HG03558 (cell line): ENCODE data around the gene BPTF.
"Not testable (repeated sequence)": the region's sequence is repeated elsewhere in the genome, so short reads cannot be mapped to it uniquely, and the experiment has no call there.

ENCODE experiments used
- ATAC-seq: cut with Tn5 transposase; IDR thresholded peaks from one replicate; pipeline ENCODE4 v1.9.1; 2021; ENCODE audit warnings: moderate number of reproducible peaks; ENCODE audit not compliant: unreplicated experiment; ENCODE audit errors: extremely low read depth

The BPTF gene

GRCh38 chr17:67831268-67831667, 6.0 kb downstream of the BPTF start:
- no peak for ATAC-seq

DNA sequence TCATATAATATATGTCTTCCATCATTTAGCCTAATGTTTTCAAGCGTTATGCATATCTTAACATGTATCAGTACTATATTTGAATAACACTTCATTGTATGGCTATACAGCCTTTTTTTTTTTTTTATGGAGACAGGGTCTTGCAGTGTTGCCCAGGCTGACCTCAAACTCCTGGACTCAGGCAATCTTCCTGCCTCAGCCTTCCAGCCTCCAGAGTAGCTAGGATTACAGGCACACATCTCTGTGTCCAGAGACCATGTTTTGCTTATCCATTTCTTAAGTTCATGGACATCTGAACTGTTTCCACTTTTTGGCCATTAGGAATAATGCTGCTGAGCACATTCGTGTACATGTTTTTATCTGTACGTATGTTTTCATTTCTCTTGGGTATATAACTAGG, 7.8 kb downstream of the BPTF start:
- ATAC-seq = no peak

DNA sequence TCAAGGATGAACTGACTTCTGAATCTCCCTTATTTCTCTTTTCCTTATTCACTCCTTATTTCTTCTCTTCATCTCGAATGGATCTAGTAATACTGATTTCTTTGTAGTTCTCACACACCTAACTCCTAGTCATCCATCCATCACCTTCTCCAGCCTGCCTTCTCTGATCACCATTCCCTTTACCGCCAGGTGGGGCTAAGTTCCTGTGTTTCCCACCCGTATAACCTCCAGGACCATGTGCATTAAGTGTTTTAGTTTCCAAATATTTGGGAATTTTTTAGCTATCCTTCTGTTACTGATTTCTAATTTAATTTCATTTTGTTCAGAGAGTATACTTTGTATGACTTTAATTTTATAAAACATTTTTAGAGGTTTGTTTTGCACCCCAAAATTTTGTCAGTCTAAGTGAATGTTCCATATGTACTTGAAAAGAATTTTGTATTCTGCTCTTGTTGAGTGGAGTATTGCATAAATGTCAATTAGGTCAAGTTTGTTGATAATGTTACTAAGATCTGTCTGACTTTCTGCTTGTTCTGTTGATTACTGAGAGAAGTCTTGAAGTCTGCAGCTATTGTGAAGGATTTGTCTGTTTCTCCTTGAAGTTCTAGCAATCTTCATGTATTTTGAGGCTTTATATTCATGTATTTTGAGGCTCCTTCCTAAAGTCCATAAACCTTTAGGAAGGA, 8.8 kb downstream of the BPTF start:
- ATAC-seq = no peak

GRCh38 chr17:67834634-67835033, 9.3 kb downstream of the BPTF start:
- ATAC-seq = no peak

DNA sequence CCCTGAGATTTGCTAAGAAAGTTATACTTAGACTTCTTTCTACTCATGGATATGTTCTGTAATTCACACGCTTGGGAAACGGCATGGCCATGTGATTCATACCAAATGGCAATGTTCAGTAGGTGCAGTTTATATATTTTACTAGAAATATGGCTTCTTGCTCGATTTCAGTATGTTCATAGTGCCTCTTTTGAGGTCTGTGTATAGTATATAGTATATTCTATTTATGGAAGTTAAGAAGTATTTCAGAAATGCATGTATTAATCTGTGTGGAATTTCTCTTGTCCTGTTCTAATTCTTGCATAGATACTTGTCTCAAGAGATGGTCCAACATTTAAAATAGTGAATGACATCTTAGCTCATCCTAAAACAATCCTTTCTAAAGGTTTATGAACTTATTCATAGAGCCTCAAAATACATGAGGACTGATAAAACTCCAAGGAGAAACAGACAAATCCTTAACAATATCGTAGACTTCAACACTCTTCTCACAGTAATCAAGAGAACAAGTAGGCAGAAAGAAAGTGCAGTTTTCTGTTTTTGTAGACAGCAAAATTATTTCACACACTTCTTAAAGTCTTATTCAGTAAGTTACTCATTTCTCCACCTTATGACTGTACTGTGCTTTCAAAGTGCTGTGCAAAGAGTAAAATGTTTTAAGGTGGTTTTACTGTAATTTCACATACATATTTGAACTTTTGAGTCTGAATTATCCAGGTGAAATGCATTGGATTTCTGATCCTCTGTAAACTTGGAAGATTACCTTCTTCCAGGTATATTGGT, 11.1 kb downstream of the BPTF start:
- ATAC-seq = no peak

DNA sequence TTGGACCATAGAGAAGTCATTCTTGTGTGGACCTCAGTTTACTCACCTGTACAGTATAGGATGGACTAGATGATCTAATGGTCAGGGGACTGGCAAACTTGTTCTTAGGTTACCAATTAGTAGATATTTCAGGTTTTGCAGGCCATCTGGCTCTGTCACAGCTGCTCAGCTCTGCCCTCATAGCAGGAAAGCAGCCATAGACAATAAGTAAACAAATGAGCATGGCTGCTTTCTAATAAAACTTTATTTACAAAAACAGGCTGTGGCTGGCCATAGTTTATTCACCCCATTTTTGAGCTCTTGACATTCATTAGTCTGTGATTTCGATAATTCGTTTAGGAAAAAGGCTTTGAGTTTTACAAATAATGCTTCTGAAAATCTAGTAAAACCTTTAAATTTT, 12.7 kb downstream of the BPTF start:
- no peak for ATAC-seq

DNA sequence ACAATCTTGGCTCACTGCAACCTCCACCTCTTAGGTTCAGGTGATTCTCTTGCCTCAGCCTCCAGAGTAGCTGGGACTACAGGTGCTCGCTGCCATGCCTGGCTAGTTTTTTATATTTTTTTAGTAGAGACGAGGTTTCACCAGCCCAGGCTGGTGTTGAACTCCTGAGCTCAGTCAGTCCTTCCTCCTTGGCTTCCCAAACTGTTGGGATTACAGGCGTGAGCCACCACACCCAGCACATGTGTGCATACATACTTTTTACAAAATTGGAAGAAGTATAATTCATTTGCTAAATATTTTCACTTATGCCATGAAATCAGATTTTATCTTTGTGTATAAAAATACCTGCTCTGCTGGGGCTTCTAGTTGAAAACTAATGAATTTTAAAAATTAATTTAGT, 13.2 kb downstream of the BPTF start:
- ATAC-seq = no peak

DNA sequence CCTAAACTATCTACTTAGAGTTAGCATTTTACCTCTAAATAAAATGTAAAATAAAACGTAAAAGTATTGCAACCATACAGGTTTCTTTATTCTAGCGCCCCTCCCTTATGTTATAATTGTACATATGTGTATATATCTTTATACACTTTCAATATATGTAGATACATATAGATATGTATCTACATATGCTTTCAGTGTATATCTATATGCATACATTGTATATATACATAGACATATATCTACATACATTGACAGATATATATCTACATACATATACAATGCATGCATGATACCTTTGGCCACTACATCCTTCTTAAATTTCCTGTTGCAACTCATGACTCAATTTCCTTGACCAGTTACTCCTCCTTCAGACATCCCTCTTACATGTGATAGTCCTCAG, 16.7 kb downstream of the BPTF start:
- ATAC-seq = no peak

- ATAC-seq = no peak
These were observed 17.3 kb downstream of the BPTF start for GRCh38 chr17:67842648-67843047.

GRCh38 chr17:67845374-67845773, 20.1 kb downstream of the BPTF start:
- no peak for ATAC-seq

GRCh38 chr17:67848189-67848588, 22.9 kb downstream of the BPTF start:
- not testable (repeated sequence) for ATAC-seq

DNA sequence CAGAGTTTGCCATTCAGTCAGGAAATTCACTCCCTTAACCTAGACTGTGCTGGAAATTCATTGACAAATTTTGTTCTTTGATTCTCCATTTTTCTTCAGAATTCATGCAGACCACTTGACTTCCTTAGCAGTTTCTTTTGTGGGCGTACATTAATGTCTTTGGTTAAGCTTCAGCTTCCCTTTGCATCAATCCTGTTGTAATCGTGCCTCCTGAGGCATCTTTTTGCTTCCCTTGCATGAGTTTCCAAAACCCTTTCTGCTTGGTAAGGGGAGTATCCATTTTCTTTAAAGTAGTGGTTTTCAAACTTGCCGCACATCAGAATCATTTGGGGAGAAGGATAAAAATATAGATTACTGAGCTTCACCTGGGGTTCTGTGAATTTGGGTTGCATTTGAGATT, 23.5 kb downstream of the BPTF start:
- not testable (repeated sequence) for ATAC-seq

GRCh38 chr17:67850991-67851631, 25.8 kb downstream of the BPTF start:
- no peak for ATAC-seq

GRCh38 chr17:67853703-67854102, 28.4 kb downstream of the BPTF start:
- no peak for ATAC-seq

DNA sequence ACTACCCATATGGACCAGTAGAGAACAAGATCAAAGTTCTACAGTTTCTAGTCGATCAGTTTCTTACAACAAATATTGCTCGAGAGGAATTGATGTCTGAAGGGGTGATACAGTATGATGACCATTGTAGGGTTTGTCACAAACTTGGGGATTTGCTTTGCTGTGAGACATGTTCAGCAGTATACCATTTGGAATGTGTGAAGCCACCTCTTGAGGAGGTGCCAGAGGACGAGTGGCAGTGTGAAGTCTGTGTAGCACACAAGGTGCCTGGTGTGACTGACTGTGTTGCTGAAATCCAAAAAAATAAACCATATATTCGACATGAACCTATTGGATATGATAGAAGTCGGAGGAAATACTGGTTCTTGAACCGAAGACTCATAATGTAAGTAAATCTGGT, 29.1 kb downstream of the BPTF start:
- no peak for ATAC-seq

DNA sequence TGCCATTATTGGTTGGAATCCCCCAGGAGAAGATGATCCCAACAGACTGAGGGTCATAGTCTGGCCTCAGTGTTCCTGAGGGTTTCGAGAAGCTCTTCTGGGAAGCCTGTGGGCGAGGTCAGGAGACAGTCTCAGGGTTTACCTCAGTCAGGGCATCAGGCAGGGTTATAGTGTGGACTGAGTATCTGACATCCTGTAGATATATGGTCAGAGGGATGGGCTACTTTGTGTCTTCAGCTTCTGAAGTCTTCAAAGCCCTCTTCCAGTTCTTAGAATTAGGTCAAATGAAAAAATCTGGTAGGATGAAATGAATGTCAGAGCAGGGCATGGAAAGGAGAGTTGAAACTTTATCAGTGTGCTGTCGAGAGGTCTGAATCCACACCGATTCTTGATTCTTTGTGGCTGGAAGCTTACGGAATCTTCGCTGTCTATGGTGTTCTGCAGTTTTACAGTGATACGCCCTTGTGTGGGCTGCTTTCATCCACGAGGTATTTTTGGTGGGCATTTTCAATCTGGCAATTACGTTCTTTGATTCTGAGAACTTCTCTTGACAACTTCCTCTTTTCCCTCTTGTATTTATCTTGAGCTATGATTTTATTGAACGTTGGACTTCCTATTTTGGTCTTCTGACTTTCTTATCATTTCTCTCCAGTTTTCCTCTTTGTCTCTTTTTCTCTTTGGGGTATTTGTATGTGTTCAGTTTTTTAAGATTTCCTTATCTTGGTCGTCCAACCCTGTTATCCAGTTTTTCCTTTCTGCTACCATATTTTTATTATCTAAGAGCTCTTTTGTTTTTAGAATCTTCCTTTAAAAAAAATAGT, 30.4 kb downstream of the BPTF start:
- no peak for ATAC-seq

DNA sequence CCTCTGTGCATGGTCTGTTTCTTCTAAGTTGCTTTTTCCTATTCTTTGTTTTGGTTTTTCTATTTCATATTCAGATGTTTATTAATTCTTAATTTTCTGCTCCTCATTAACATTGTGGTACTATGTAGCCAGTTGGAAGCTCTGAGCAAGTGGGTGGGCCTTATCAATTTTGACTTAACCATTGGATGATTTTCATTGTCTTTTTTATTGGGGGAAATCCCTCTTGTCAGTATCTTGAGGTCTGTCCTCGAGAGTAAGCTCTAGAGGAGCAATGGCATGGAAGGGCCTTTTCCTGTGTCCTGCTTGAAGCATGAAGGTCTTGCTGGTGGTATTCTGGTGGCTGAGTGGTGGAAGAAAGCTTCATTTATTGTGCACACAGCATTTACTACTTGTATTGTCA, 31.1 kb downstream of the BPTF start:
- not testable (repeated sequence) for ATAC-seq

GRCh38 chr17:67862614-67863217, 37.4 kb downstream of the BPTF start:
- ATAC-seq = no peak

- no peak for ATAC-seq
These were observed 38.4 kb downstream of the BPTF start for GRCh38 chr17:67863624-67864247.

DNA sequence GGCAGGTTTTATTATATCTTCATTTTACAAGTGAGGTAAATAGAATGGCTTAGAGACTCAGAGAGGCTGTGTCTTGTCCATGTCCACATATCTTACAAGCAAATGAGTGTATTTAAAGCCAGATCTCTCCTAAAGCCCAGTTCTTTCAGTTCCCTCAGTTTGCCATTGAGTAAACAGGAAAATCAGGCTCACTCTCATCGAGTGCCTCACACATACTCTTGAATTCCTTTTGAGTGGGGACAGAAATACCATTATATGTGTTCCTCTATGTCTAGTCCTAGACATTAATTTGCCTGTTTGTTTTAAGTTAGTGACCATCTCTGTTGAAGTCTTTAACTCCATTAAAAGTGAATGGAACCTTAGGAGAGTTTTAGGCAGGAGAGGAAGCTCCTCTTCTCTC, 40.1 kb downstream of the BPTF start:
- ATAC-seq = no peak
